D721Med (cell line): ENCODE data around the gene ZPR1.

Source experiments
- DNase-seq: peaks from one replicate; pipeline ENCODE4 v3.0.0; 2011; ENCODE audit warnings: low spot score; ENCODE audit not compliant: insufficient read length
- FAIRE-seq: peaks from 2 replicates; lab custom pipeline; 2011; peaks lifted over from hg19 to GRCh38; lab: Jason Lieb, UNC
- CTCF ChIP-seq: IDR thresholded peaks from 2 replicates; pipeline ENCODE4 v1.5.1; 2012; ENCODE audit warnings: mild to moderate bottlenecking, control low read depth; ENCODE audit not compliant: insufficient read depth; ENCODE audit errors: missing control alignments

ZPR1 gene

GRCh38 chr11:116791002-116791812, 3.4 kb upstream of the ZPR1 start:
- FAIRE-seq (no peak), DNase-seq (peak; percentile 93)
- TF ChIP-seq CTCF = peak; percentile 93

GRCh38 chr11:116790167-116791001, 2.6 kb upstream of the ZPR1 start:
- no peak for TF ChIP-seq CTCF
- DNase-seq (no peak), FAIRE-seq (no peak)

DNA sequence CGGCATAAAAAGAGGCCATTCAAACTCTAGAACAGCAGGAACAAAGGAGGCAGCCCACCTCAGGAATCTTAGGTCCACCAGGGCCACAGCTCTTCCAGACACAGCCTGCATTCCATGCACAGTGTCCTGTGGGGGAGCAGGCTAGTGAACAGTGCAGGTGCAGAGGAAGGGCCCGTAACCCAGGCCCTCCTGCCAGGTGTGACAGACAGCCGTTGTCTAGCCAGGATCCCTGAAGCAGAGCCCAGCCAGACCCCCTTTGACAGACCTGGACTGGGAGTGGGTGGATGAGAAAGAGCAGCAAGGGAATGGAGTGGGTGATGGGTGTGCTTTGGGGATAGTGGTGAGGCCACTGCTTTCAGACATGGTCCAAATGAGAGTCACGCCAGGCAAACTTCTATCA, 1.2 kb upstream of the ZPR1 start:
- FAIRE-seq (no peak), DNase-seq (no peak)
- no peak for TF ChIP-seq CTCF

- TF ChIP-seq CTCF = no peak
- FAIRE-seq = no peak
- DNase-seq = no peak
These were observed 711 bp upstream of the ZPR1 start for GRCh38 chr11:116788534-116788933.

GRCh38 chr11:116787436-116787785, 412 bp downstream of the ZPR1 start:
- TF ChIP-seq CTCF = no peak
- no peak for DNase-seq
- no peak for FAIRE-seq

DNA sequence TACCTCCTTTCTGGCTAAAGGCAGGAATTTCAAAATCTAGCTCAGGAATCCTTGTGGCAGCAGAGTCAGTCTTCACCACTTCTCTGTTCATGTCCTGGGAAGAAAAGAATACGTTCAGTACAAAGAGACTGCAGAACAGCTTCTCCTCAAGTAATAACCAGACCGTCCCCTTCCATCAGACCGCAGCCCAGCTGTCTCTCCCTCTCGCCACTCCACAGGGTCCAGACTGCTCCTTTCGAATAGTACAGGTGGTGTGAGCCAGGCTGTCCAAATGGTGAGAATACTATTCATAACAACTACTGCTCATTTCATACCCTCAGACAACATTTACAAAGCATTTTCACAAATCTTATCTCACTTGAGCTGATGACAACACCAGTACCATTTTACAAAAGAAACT, 857 bp downstream of the ZPR1 start:
- DNase-seq (no peak), FAIRE-seq (no peak)
- no peak for TF ChIP-seq CTCF
